GM23338 (cell line): ENCODE data around the gene CD63.

ENCODE experiments used
- CREB1 ChIP-seq: fragments of 250-450 bp; sonication (Bioruptor Pico); IDR thresholded peaks from 2 replicates; pipeline ENCODE4 v1.5.0; 2020; ENCODE audit warnings: low read depth, mild to moderate bottlenecking, moderate library complexity
- CTCF ChIP-seq, 2 experiments: fragments of 200-600 bp in 1 of 2; sonication (generic) in 1 of 2; conservative IDR thresholded peaks; 2 replicates each; pipeline versions ENCODE4 v1.5.1 to v1.6.1; 2016 to 2017; ENCODE audit warnings: antibody characterized with exemption in 2 of 2, low read depth in 2 of 2, mild to moderate bottlenecking in 2 of 2, moderate library complexity in 1 of 2
- ETS1 ChIP-seq: IDR thresholded peaks from 2 replicates; pipeline ENCODE4 v1.6.1; 2016; ENCODE audit warnings: antibody characterized with exemption
- EZH2 ChIP-seq: fragments of 200-600 bp; sonication (generic); IDR thresholded peaks from one replicate; pipeline ENCODE4 v1.8.0; 2017; ENCODE audit warnings: antibody characterized with exemption, mild to moderate bottlenecking, low read depth; ENCODE audit not compliant: unreplicated experiment
- EZH2phosphoT487 ChIP-seq: fragments of 200-600 bp; sonication (generic); IDR thresholded peaks from one replicate; pipeline ENCODE4 v1.8.1; 2018; ENCODE audit warnings: antibody characterized with exemption; ENCODE audit not compliant: unreplicated experiment
- JUNB ChIP-seq: IDR thresholded peaks from one replicate; pipeline ENCODE4 v1.6.1; 2016; ENCODE audit warnings: antibody characterized with exemption; ENCODE audit not compliant: unreplicated experiment
- POLR2AphosphoS5 ChIP-seq: IDR thresholded peaks from 2 replicates; pipeline ENCODE4 v1.6.1; 2016; ENCODE audit warnings: antibody characterized with exemption, low read depth
- REST ChIP-seq: IDR thresholded peaks from one replicate; pipeline ENCODE4 v1.6.1; 2018; ENCODE audit warnings: antibody characterized with exemption; ENCODE audit not compliant: unreplicated experiment
- STAT1 ChIP-seq: IDR thresholded peaks from one replicate; pipeline ENCODE4 v1.6.1; 2016; ENCODE audit warnings: antibody characterized with exemption; ENCODE audit not compliant: unreplicated experiment
- ZNF331 ChIP-seq: fragments of 250-450 bp; sonication (Bioruptor Pico); IDR thresholded peaks from 2 replicates; pipeline ENCODE4 v1.5.0; 2020; ENCODE audit warnings: low read depth, mild to moderate bottlenecking, moderate library complexity
- ZNF462 ChIP-seq: fragments of 250-450 bp; sonication (Bioruptor Pico); IDR thresholded peaks from 2 replicates; pipeline ENCODE4 v1.5.0; 2020; ENCODE audit warnings: mild to moderate bottlenecking, moderate library complexity

GRCh38 chr12:55705782-55706402 is 22.9 kb downstream of the CD63 start:
- TF ChIP-seq CTCF (conservative IDR thresholded peaks at IDR 0.05; ENCODE audit: low read depth in 2 of 2) = peak; percentile 82 to 93
- no peak for TF ChIP-seq REST
- TF ChIP-seq ZNF462 = no peak
- TF ChIP-seq POLR2AphosphoS5 = no peak
- no peak for TF ChIP-seq CREB1 (CRISPR knock-in tag)
- no peak for TF ChIP-seq EZH2
- no peak for TF ChIP-seq EZH2phosphoT487
- no peak for TF ChIP-seq JUNB
- TF ChIP-seq ETS1 = no peak
- no peak for TF ChIP-seq ZNF331 (CRISPR knock-in tag)
- no peak for TF ChIP-seq STAT1
